Left lung (tissue), 10 donors: ENCODE results near the gene PRM3. TPM values are rescaled to one million over a fixed set of nuclear protein-coding genes. Genes with fewer than 3 reads are reported as not detected.

Experiments
- ATAC-seq: fragments of 200-7000 bp; cut with Tn5 transposase; one replicate; pipeline ENCODE4 v1.9.1; 2020; ENCODE audit warnings: moderate library complexity
- DNase-seq, 4 donors: peaks; one replicate each; pipeline ENCODE4 v3.0.0-alpha.2; 2013 to 2020
- H3K27ac ChIP-seq, 2 donors: fragments of 200-600 bp; sonication (generic) in 1 of 2; one replicate each; pipeline versions ENCODE4 v1.5.0 to v1.8.0; 2020 to 2021
- H3K27me3 ChIP-seq, 2 donors: fragments of 200-600 bp; sonication (generic) in 1 of 2; one replicate each; pipeline versions ENCODE4 v1.5.0 to v1.8.0; 2020 to 2021
- H3K36me3 ChIP-seq, 2 donors: fragments of 200-600 bp; sonication (generic) in 1 of 2; one replicate each; pipeline versions ENCODE4 v1.5.0 to v1.8.0; 2020 to 2021
- H3K4me1 ChIP-seq, 2 donors: fragments of 200-600 bp; one replicate each; pipeline ENCODE4 v1.8.0; 2021
- H3K4me3 ChIP-seq, 2 donors: fragments of 200-600 bp; sonication (generic) in 1 of 2; one replicate each; pipeline versions ENCODE4 v1.5.0 to v1.8.0; 2020 to 2021; ENCODE audit warnings: mild to moderate bottlenecking in 1 of 2
- H3K9me3 ChIP-seq, 2 donors: fragments of 200-600 bp; sonication (generic) in 1 of 2; one replicate each; pipeline versions ENCODE4 v1.5.0 to v1.8.0; 2020 to 2021
- intact Hi-C, 2 donors: fragments of 100-400 bp; cut with DNase I; formaldehyde crosslinking; loops; one replicate each; pipeline versions ENCODE4 v1.11.2 to v1.14.2; 2022
- polyA plus RNA-seq, 6 donors: library from polyadenylated mRNA; unstranded; fragments of 120-200 nt; gene quantifications; one replicate each; pipeline ENCODE4 v1.2.1, GENCODE V29; 2013; ENCODE audit not compliant: insufficient read length in 6 of 6
- total RNA-seq, 2 donors: library from RNA; stranded (reverse); fragmentation: NEBNext Ultra II Directional; extraction: Animal tissue kit (Norgen Biotek cat#: 25700); gene quantifications; one replicate each; pipeline ENCODE4 v1.2.1, GENCODE V29; 2021
- TF ChIP-seq, protein P1 (sequence below), 2 donors: fragments of 200-600 bp; sonication (generic) in 1 of 2; IDR thresholded peaks; one replicate each; pipeline versions ENCODE4 v1.5.0 to v1.8.0; 2021; ENCODE audit warnings: antibody characterized with exemption in 2 of 2
- donor health status: DM: no; HTN: yes; CAD: no.
- donor health status: DM: no; HTN: no; CAD: no.

PRM3 gene
- total and polyA plus RNA-seq, 8 donors: not detected

DNA sequence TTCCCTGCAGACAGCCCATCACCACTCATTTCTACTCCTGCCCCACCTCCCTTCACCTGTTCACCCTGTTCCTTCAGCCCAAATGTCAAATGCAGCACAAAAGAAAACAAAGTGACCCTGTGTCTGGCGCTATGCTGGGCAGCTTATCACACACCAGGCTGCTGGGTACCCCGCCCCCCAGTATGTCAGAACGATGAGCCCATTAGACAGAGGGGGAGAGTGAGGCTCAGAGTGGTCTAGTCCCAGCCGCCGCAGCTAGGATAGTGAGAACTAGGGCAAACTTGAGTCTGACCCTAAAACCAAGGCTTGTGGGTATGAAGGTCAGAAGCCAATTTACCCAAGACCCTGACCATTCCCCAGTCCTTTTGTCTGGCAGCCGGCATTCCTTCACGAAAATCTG, 8.3 kb downstream of the PRM3 start:
- Histone ChIP-seq H3K36me3 (no peaks in the 10 kb centered on the region), H3K27ac (peak overlapping the region in 1 of 2 donors; percentile 1), H3K4me3 (no peak overlapping the region), H3K27me3 (no peaks in the 10 kb centered on the region), H3K4me1 (peaks cover 0 to 6% of the 10 kb centered on the region in 2 donors), H3K9me3 (no peaks in the 10 kb centered on the region)
- intact Hi-C loops: no loop called here
- no peak for DNase-seq
- peak; percentile 8 for ATAC-seq
- TF ChIP-seq, protein P1, sequence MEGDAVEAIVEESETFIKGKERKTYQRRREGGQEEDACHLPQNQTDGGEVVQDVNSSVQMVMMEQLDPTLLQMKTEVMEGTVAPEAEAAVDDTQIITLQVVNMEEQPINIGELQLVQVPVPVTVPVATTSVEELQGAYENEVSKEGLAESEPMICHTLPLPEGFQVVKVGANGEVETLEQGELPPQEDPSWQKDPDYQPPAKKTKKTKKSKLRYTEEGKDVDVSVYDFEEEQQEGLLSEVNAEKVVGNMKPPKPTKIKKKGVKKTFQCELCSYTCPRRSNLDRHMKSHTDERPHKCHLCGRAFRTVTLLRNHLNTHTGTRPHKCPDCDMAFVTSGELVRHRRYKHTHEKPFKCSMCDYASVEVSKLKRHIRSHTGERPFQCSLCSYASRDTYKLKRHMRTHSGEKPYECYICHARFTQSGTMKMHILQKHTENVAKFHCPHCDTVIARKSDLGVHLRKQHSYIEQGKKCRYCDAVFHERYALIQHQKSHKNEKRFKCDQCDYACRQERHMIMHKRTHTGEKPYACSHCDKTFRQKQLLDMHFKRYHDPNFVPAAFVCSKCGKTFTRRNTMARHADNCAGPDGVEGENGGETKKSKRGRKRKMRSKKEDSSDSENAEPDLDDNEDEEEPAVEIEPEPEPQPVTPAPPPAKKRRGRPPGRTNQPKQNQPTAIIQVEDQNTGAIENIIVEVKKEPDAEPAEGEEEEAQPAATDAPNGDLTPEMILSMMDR (IDR thresholded peaks at IDR 0.05): no peak

DNA sequence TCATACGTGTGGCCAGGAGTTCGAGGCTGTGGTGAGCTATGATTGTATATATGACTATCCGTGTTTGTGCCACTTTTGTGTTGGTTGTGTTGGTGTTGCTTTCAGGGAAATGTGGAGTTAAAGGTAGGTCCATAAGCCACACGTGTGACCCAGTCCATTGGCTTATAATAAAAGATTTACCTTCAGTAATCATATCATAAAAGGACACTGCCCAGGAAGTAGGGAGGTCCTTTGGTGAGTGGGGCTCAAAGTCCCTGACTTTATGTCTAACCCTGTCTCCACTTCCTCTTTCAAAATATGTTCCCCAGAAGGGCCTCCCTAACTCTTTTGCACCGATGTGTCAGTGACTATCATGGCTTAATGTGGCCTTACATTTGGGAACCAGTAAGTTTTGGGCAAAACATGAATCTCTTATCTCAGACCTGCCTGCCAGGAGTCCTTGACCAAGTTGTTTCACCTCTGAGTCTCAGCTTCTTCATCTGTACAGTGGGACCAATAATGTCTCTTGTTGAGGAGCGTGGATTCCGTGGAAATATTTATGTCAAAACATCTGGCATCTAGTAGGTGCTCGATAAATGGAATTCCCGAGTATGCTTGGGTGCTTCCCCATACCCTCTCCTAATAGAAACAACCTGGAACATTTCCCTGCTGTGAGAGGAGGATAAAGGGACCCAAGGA, 9.1 kb downstream of the PRM3 start:
- Histone ChIP-seq H3K36me3 (no peaks in the 10 kb centered on the region), H3K4me3 (no peak overlapping the region), H3K27me3 (no peaks in the 10 kb centered on the region), H3K4me1 (peaks cover 2 to 8% of the 10 kb centered on the region in 2 donors), H3K9me3 (no peaks in the 10 kb centered on the region), H3K27ac (no peak overlapping the region)
- TF ChIP-seq, protein P1 (IDR thresholded peaks at IDR 0.05): no peak
- ATAC-seq (no peak), DNase-seq (no peak)
- intact Hi-C loops: no loop called here

DNA sequence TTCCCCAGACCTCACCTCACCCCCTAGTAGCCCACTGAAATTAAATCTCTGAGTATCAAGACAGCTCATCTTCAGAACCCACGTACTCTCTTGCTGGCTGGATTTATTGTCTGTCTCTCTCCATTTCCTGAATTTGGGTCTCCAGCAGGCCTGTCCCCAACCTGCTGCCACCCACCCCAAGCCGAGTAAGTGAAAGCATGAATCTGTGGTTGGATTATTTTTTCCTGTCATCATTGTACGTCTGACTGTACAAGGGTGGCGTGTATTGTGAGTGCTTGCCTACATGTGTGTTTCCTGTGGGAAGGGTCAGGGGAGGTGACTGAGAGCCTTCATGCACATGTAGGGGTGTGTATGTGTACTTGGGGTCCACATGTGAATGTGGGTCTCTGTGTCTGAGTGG, 9.7 kb downstream of the PRM3 start:
- Histone ChIP-seq H3K4me1 (peaks cover 8 to 14% of the 10 kb centered on the region in 2 donors), H3K36me3 (no peaks in the 10 kb centered on the region), H3K27ac (no peak overlapping the region), H3K27me3 (no peaks in the 10 kb centered on the region), H3K4me3 (no peak overlapping the region), H3K9me3 (no peaks in the 10 kb centered on the region)
- ATAC-seq (no peak), DNase-seq (no peak)
- TF ChIP-seq, protein P1 (IDR thresholded peaks at IDR 0.05): no peak
- intact Hi-C loops: no loop called here

DNA sequence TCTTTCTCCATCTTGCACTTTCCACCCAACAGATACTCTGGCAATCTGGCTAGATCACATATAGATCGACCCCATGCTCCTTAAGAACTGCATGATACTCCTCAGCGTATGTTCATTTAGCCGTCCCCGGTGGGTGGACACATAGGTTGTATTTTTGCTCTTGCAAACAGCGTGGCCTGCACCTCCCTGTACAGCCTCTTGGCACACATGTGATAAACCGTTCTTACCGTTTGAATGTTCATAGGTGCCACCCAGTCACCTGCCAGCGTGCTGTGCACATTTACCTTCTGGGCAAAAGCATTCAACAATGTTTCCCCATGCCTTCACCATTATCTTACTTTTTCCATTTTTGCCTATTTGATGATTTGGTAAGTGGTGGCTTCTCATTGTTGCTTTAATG, 10.5 kb downstream of the PRM3 start:
- intact Hi-C loops: no loop called here
- Histone ChIP-seq H3K4me3 (no peak overlapping the region), H3K9me3 (no peaks in the 10 kb centered on the region), H3K27ac (no peak overlapping the region), H3K27me3 (no peaks in the 10 kb centered on the region), H3K36me3 (no peaks in the 10 kb centered on the region), H3K4me1 (peaks cover 10 to 21% of the 10 kb centered on the region in 2 donors)
- DNase-seq: no peak
- TF ChIP-seq, protein P1 (IDR thresholded peaks at IDR 0.05): no peak
- no peak for ATAC-seq

DNA sequence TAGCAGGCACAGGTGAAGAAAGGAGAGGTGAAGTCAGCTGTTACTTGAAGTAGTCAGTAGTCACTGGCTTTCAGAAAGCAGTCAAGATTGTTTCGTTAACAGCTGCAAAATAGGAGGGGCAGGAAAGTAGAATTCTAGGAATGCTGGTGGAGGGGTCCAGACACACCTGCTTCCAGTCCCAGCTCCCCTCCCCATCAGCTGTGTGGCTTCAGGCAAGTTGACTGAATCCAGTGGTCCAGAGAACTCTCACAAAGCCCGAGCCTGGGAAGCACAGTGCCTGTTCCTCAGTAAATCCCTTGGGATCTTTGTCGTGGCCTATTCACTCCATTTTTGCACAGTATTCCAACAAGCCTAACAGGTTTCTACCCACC, 12.8 kb downstream of the PRM3 start:
- intact Hi-C loops: no loop called here
- Histone ChIP-seq H3K36me3 (no peaks in the 10 kb centered on the region), H3K9me3 (no peaks in the 10 kb centered on the region), H3K27ac (no peak overlapping the region), H3K4me1 (peaks cover 15 to 32% of the 10 kb centered on the region in 2 donors), H3K27me3 (no peaks in the 10 kb centered on the region), H3K4me3 (no peak overlapping the region)
- no peak for DNase-seq
- ATAC-seq: no peak
- TF ChIP-seq, protein P1 (IDR thresholded peaks at IDR 0.05): no peak
